Activated naive CD8-positive, alpha-beta T cell treated with anti-CD3 and anti-CD28 coated beads for 36 hours (primary cell): ENCODE results near the gene EBLN1. TPM values are rescaled to one million over a fixed set of nuclear protein-coding genes. Genes with fewer than 3 reads are reported as not detected.
A peak's percentile ranks its signal among the peaks of the same experiment; 100 is the strongest.

ENCODE experiments used
- DNase-seq: peaks from one replicate; pipeline ENCODE4 v3.0.0; 2021
- H3K27ac Mint-ChIP-seq: one replicate; pipeline ENCODE4 v1.8.0; 2022; ENCODE audit warnings: mild to moderate bottlenecking, moderate library complexity, mixed read lengths
- H3K27me3 Mint-ChIP-seq: one replicate; pipeline ENCODE4 v1.8.0; 2022; ENCODE audit warnings: mild to moderate bottlenecking, mixed read lengths
- H3K36me3 Mint-ChIP-seq: one replicate; pipeline ENCODE4 v1.8.0; 2021; ENCODE audit warnings: mild to moderate bottlenecking, mixed read lengths
- H3K4me1 Mint-ChIP-seq: one replicate; pipeline ENCODE4 v1.8.0; 2021; ENCODE audit warnings: mixed read lengths
- H3K4me3 Mint-ChIP-seq: one replicate; pipeline ENCODE4 v1.8.0; 2022; ENCODE audit warnings: mild to moderate bottlenecking, moderate library complexity, mixed read lengths
- H3K9me3 Mint-ChIP-seq: one replicate; pipeline ENCODE4 v1.8.0; 2022; ENCODE audit warnings: mixed read lengths
- total RNA-seq, 2 experiments: library from RNA; stranded (reverse); gene quantifications; one replicate each; pipeline ENCODE4 v1.2.3, GENCODE V29; 2021

EBLN1 gene
- not detected for total RNA-seq

DNA sequence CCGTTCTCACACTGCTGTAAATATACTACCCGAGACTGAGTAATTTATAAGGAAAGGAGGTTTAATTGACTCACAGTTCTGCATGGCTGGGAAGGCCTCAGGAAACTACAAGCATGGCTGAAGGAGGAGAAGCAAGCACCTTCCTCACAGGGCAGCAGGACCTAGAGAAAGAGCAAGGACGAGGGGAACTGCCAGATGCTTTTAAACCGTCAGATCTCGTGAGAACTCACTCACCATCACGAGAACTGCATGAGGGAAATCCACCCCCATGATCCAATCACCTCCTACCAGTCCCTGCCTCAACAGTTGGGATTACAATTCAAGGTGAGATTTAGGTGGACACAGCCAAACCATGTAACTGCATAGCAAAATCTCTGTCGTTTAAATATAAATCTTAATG lies at the start of gene EBLN1:
TSS of gene EBLN1 (minus strand) at position 174 of the 400 bp plus-strand sequence. CDS start 8,032 bp downstream, outside the sequence.
- Mint-ChIP-seq H3K36me3 (peaks cover under 1% of the 10 kb centered on the region), H3K4me1 (peaks cover 14% of the 10 kb centered on the region), H3K27ac (no peak within 1 kb of the TSS), H3K4me3 (no peak within 1 kb of the TSS), H3K9me3 (peaks cover under 1% of the 10 kb centered on the region), H3K27me3 (peaks cover 22% of the 10 kb centered on the region)
- no peak for DNase-seq

DNA sequence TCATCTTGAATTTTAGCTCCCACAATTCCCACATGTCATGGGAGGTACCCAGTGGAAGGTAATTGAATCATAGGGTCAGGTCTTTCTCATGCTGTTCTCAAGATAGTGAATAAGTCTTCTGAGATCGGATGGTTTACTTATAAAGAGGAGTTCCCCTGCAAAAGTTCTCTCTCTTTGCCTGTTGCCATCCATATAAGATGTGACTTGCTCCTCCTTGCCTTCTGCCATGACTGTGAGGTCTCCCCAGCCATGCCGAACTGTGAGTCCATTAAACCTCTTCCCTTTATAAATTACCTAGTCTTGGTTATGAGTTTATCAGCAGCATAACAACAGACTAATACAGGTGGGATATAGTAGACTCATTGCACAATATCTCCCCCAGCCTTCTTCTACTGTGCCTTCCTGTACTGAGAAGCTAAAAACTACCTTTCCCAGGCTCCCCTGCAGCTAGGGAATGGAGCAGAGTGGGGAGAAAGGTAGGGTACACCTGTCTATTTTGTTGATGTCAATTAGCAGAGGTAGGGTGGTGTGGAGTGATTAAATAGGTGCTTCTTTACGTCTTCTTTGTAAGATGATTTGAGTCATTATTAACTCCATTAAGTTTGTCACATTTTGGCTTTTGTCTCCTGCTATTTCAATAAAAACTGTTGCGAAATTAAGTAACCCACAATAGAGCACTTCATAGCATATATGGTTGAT lies 48.2 kb upstream of the EBLN1 start:
- Mint-ChIP-seq H3K9me3 (no peaks in the 10 kb centered on the region), H3K4me1 (peaks cover 4% of the 10 kb centered on the region), H3K4me3 (no peak overlapping the region), H3K36me3 (no peaks in the 10 kb centered on the region), H3K27me3 (peaks cover 30% of the 10 kb centered on the region), H3K27ac (no peak overlapping the region)
- DNase-seq = no peak

DNA sequence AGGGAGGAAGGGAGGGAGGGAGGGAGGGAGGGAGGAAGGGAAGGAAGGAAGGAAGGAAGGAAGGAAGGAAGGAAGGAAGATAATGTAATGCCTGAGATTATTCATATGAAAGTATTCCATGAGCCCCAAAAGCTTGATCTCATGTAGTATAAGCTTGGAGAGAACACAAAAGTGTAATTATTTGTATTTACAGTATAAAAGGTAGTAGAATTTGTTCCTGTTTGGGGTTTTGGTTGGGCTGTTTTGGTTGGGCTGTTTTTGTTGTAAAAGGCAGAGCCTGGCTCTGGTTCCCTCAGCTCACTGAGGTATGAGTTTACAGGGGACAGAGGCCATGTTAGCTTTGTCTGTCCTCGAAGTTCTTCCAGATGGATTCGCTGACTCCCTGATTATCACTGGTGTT lies 45.3 kb upstream of the EBLN1 start:
- Mint-ChIP-seq H3K4me1 (peaks cover 5% of the 10 kb centered on the region), H3K27ac (no peak overlapping the region), H3K36me3 (no peaks in the 10 kb centered on the region), H3K27me3 (peaks cover 35% of the 10 kb centered on the region), H3K9me3 (no peaks in the 10 kb centered on the region), H3K4me3 (no peak overlapping the region)
- DNase-seq = no peak

DNA sequence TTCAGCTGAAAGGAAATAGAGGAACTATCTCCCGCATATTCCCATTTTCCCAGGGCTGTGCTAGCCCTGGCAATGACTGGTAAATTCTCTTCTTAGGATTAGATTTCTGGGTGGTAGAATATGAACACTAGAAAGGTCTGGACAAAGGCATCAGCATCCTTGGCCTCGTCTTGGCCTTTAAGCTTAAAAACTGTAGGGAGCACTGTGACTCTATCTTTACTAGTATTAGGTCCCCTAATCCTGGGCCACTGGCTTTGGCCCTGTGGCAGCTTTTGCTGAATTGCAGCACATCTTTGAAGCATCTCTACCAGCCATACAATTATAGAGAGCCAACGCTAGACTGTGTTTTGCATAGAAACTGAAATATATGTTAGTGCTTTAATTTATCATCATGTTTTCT lies 41.5 kb upstream of the EBLN1 start:
- H3K27me3 Mint-ChIP-seq = peaks cover 49% of the 10 kb centered on the region

DNA sequence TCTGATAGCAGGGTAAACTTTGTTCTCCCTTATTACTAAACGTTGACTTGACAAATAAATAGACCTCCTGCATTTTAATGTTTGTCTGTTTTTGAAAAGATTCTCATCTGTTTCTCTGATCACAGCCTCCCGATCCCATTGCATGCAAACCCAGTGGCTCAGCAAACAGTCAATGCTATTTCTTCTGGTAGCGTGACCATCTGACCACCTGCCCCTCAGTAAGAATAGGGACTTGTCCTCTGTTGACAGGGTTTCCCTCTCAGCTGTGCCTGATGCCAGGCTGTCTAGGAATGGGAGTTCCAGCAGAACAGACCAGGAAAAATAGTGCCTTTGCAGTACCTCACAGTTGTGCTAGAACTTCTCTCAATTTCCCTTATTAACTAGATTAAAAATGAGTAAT lies 40.7 kb upstream of the EBLN1 start:
- no peaks in the 10 kb centered on the region for H3K9me3 Mint-ChIP-seq
- no peaks in the 10 kb centered on the region for H3K36me3 Mint-ChIP-seq
- peaks cover 48% of the 10 kb centered on the region for H3K27me3 Mint-ChIP-seq
- H3K27ac Mint-ChIP-seq = no peak overlapping the region
- no peak overlapping the region for H3K4me3 Mint-ChIP-seq
- no peak for DNase-seq
- peaks cover 5% of the 10 kb centered on the region for H3K4me1 Mint-ChIP-seq

More for the DNA sequence above, 41.5 kb upstream of the EBLN1 start:
- Mint-ChIP-seq H3K4me3 (no peak overlapping the region), H3K4me1 (peaks cover 5% of the 10 kb centered on the region), H3K27ac (no peak overlapping the region), H3K36me3 (no peaks in the 10 kb centered on the region), H3K9me3 (no peaks in the 10 kb centered on the region)
- no peak for DNase-seq

DNA sequence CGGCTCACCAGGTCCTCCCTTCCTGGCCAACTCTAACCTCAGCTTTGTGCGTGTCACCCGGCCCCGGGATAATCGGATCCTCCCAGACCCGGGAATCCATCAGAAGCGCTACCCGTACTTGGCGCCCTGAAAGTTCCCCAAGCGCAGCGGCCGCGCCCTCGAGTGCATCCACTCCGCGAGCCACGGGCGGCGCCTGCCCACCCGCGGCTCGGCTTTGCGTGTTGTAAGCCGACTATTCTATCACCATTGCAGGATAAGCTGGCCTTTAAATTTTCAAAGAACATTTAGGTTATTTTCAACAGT lies 35.7 kb upstream of the EBLN1 start:
- DNase-seq = no peak
- Mint-ChIP-seq H3K9me3 (no peaks in the 10 kb centered on the region), H3K36me3 (peaks cover 7% of the 10 kb centered on the region), H3K27ac (peak overlapping the region; percentile 93), H3K4me1 (peaks cover 9% of the 10 kb centered on the region), H3K27me3 (peaks cover 44% of the 10 kb centered on the region), H3K4me3 (peak overlapping the region; percentile 84)

DNA sequence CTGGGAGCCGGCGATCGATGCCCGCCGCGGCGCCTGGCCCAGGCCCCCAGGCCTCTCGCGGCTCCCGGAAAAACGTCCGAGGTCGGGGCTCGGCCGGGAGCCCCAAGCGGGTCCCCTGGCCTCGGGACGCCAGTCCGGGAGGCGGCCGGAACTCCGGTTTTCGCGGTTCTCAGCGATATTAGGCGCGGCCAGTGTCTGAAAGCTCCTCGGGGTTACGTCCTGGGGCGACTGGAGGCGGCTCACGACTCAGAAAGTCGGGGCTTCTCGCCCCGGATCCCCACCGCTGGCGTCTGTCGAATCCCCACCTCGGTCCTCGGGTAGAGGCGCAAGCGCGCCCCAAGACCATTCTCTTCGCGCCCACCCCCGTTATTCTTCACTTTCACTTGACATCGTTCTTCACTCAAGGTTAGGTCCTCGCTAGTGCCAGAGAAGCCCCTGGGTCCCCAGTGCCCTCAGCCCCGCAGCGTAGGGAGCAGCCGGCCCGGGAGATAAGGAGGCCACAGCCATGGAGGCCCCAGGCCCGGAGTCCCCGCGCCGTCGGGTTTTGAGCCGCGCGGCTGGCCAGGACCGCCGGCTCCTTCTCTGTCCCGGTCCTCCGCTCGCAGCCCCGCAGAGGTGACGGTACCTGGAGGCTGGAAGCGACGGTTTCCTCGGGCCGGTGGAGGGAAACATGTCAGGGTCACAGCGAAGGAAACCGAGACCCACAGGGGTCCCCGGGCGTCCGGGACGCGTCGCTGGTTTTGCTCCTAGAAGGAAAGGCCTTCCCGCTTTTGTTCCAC lies 35.2 kb upstream of the EBLN1 start:
- Mint-ChIP-seq H3K27ac (peak overlapping the region; percentile 93), H3K27me3 (peaks cover 39% of the 10 kb centered on the region), H3K36me3 (peaks cover 10% of the 10 kb centered on the region), H3K9me3 (no peaks in the 10 kb centered on the region), H3K4me1 (peaks cover 8% of the 10 kb centered on the region), H3K4me3 (peak overlapping the region; percentile 84)
- no peak for DNase-seq

DNA sequence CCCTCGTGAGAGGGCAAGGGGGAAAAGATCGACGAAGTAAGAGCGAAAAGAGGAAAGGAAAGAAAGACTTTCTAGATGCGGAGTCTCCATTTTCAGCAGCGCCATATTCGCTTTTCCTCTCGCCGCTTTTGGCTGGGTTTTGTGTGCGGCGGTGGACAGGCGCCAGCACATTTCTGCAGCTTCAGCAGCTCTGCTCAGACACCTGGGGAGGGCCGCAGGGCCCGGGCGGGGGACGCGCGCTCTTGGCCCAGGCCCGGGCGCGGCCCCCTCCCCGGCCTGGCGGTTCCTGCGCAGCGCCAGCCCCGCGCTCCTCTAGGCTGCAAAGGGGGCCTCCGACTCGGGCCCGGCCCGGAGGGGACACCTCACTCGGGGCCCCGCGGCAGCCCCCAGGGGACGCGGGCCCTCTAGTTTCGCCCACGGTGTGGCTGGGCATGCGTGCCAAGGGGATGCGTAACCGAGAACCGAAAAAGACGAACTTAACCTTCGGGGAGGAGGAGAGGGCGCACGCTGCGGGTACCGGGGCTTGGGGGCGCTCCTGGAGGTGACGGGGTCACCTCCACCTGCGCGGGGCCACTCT lies 34.5 kb upstream of the EBLN1 start:
- peaks cover 15% of the 10 kb centered on the region for H3K4me1 Mint-ChIP-seq
- peak overlapping the region; percentile 97 for H3K27ac Mint-ChIP-seq
- H3K27me3 Mint-ChIP-seq = peaks cover 34% of the 10 kb centered on the region
- H3K36me3 Mint-ChIP-seq = peaks cover 11% of the 10 kb centered on the region
- no peaks in the 10 kb centered on the region for H3K9me3 Mint-ChIP-seq
- peak; percentile 79 for DNase-seq
- peak overlapping the region; percentile 91 for H3K4me3 Mint-ChIP-seq

DNA sequence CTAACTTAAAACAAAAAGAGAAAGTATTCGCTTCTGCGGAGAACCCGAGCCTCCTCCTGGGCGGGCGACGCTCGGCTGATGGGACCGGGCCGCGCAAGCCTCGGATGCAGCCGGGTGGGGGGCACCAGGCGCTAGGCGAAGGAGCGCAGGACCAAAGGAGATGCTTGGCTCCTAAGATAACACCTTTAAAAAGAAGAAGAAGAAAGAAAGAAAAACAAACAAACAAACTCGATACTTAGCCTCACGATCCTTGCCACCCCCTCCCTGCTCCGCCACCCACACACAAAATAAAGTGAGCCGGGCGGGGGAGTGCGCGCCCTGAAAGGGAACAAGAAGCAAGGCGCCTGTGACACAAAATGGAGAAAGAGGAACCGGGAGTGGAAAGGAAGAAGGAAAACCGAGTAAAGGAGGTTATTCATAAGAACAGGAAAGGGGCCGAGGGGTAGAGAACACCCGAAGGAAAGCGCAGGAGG lies 34.0 kb upstream of the EBLN1 start:
- peaks cover 29% of the 10 kb centered on the region for H3K27me3 Mint-ChIP-seq
- H3K4me1 Mint-ChIP-seq = peaks cover 20% of the 10 kb centered on the region
- no peaks in the 10 kb centered on the region for H3K9me3 Mint-ChIP-seq
- DNase-seq = peak; percentile 64
- H3K4me3 Mint-ChIP-seq = peak overlapping the region; percentile 91
- peak overlapping the region; percentile 97 for H3K27ac Mint-ChIP-seq
- peaks cover 13% of the 10 kb centered on the region for H3K36me3 Mint-ChIP-seq

DNA sequence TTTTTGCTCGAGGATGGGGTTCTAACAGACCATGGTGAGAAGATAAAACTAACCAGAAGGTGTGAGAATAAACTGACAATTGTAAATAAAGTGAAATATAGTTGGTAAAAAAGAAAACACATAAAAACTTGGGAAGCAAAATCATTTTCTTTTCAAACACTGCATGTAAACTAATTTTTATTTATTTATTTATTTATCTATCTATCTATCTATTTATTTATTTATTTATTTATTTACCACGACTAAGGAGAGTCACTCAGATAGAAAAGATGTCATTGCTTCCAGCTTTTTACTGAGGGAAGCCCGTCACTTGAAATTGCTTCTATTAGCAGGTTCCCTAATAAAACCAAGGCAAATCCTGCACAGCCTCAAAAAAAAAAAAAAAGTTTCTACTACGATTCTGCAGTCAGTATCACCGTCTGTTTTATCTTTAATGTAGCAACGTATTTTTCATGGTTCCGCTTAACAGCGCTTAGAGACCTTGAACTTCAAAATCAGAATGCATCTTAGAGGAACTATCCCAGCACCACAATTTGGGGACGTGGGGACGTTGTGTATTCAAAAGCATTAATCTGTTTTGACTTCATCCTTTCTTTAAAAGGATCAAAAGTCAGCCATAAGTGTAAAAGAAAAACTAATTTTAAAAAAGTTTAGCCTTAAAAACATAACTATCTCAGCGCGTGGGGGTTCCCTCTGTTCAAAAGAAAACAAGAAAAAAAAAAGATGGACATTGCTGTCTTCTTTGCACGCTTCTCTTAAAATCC lies 33.3 kb upstream of the EBLN1 start:
- peak overlapping the region; percentile 97 for H3K27ac Mint-ChIP-seq
- no peaks in the 10 kb centered on the region for H3K9me3 Mint-ChIP-seq
- H3K36me3 Mint-ChIP-seq = peaks cover 15% of the 10 kb centered on the region
- H3K4me3 Mint-ChIP-seq = peak overlapping the region; percentile 91
- no peak for DNase-seq
- peaks cover 26% of the 10 kb centered on the region for H3K4me1 Mint-ChIP-seq
- peaks cover 28% of the 10 kb centered on the region for H3K27me3 Mint-ChIP-seq

DNA sequence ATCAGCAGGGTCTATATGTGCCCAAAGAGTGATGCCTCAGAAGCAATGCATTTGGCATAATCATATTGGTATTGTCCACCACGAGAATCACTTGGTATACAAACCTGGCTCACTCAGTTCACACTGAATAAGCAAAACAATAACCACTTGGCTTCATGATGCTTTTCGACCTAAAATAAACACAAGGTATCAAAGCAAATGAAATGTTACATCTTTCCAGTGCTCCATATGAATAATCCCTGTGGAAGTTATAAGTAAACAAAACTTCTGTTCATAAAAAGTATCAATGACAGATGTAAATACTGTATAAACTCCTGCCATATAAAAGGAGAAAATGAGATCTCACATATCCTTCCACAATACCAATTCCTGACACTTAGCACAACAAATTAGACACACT lies 29.8 kb upstream of the EBLN1 start:
- peaks cover 14% of the 10 kb centered on the region for H3K27me3 Mint-ChIP-seq
- peaks cover 40% of the 10 kb centered on the region for H3K4me1 Mint-ChIP-seq
- peak overlapping the region; percentile 46 for H3K4me3 Mint-ChIP-seq
- peaks cover 6% of the 10 kb centered on the region for H3K9me3 Mint-ChIP-seq
- H3K36me3 Mint-ChIP-seq = peaks cover 21% of the 10 kb centered on the region
- H3K27ac Mint-ChIP-seq = peak overlapping the region; percentile 94
- no peak for DNase-seq

DNA sequence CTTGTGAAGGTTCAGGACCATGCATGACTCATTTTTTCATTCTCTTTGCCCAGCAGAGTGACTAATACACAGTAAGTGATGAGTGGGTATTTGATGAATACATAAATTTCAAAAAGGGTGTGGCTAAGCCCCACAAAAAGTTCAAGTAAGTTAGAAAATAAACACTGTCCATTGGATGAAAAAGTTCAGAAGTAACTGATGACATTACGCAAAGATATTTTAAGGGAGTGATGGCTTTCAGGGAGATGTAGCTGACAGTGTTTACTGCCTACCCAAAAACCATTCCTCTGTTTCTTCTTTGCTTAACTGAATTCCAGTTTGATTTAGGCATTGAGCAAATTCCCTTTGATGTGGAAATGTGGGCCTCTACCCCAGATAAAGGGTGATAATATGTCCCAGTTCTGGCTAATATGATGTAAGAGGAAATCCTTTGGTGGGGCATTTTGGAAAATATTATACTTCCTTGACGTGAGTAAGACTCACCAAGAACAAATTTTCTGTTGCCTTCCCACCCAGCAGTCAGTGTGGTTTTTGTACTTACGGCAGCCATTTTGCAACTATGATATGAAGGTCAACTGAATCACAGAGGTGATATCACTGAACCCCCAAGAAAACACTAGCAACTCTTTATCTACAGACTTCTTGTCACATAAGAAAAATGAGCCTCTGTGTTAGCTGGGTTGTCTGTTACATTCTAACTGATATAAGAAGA lies 29.0 kb upstream of the EBLN1 start:
- Mint-ChIP-seq H3K36me3 (peaks cover 21% of the 10 kb centered on the region), H3K27me3 (peaks cover 14% of the 10 kb centered on the region), H3K27ac (peak overlapping the region; percentile 94), H3K4me3 (peak overlapping the region; percentile 46), H3K9me3 (peaks cover 6% of the 10 kb centered on the region), H3K4me1 (peaks cover 40% of the 10 kb centered on the region)
- DNase-seq = peak; percentile 55

DNA sequence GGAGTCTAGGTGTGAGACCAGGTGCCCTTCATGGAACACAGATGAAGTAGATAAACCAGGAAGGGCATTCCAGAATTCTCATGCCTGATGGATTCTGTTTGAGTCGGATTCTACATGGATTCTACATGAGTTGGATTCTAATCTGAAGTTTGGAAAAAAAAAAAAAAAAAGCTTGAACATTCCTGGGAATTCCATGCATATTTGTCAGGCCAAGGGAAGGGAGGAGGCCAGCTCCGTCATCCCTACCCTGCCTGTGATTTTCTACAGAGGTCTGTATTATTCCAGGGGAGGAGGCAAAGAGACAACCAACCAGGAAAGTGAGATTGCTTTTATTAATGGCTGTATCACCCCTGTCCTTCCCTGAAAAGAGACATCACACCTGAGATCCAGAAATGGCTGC lies 27.8 kb upstream of the EBLN1 start:
- Mint-ChIP-seq H3K36me3 (peaks cover 18% of the 10 kb centered on the region), H3K4me1 (peaks cover 36% of the 10 kb centered on the region), H3K4me3 (no peak overlapping the region), H3K9me3 (peaks cover 7% of the 10 kb centered on the region), H3K27me3 (peaks cover 21% of the 10 kb centered on the region), H3K27ac (peak overlapping the region; percentile 94)
- no peak for DNase-seq

DNA sequence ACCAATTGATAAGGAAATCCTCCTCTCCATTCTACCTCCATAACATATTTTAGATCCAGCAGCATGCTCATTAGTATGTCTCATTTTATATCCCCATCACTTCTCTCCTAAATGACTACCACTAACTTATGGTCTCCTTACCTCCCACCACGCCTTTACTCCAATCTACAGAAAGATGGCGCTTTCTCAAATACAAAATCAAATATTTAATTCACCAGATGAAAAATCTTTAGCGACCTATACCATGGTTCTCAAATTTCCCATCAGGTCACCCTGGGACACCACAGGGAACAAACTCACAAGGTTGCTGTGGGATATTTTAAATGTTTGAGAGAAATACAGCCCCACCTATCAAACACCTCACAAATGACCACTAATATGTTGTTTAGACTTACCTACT lies 27.0 kb upstream of the EBLN1 start:
- peaks cover 35% of the 10 kb centered on the region for H3K4me1 Mint-ChIP-seq
- peak overlapping the region; percentile 94 for H3K27ac Mint-ChIP-seq
- H3K9me3 Mint-ChIP-seq = peaks cover 7% of the 10 kb centered on the region

More for the DNA sequence above, 27.0 kb upstream of the EBLN1 start:
- H3K27me3 Mint-ChIP-seq = peaks cover 19% of the 10 kb centered on the region
- H3K4me3 Mint-ChIP-seq = no peak overlapping the region
- peaks cover 14% of the 10 kb centered on the region for H3K36me3 Mint-ChIP-seq
- DNase-seq = no peak
